ENCODE measurements around the gene SAMD4A.

SAMD4A gene

GRCh38 chr14:54777395-54777794, 210.5 kb downstream of the SAMD4A start:
- H3K9me3 ChIP-seq = no peaks in the 10 kb centered on the region
- H3K4me1 ChIP-seq (ENCODE audit: control insufficient read depth in 1 of 2, insufficient read depth in 1 of 2, low read depth in 1 of 2, low read length in 1 of 2) = peaks cover 5 to 9% of the 10 kb centered on the region in 2 experiments
- H3K36me3 ChIP-seq = no peaks in the 10 kb centered on the region
- TF ChIP-seq CTCF (IDR thresholded peaks at IDR 0.05) = no peak
- H3K4me3 ChIP-seq (ENCODE audit: low read depth in 1 of 2, low read length in 1 of 2) = no peak overlapping the region
- peaks cover 63% of the 10 kb centered on the region for H3K27me3 ChIP-seq
- no peak overlapping the region for H3K27ac ChIP-seq

GRCh38 chr14:54778618-54779345, 211.9 kb downstream of the SAMD4A start:
- Histone ChIP-seq H3K27ac (no peak overlapping the region), H3K27me3 (peaks cover 49% of the 10 kb centered on the region), H3K36me3 (no peaks in the 10 kb centered on the region), H3K4me3 (ENCODE audit: low read depth in 1 of 2, low read length in 1 of 2) (no peak overlapping the region), H3K4me1 (ENCODE audit: control insufficient read depth in 1 of 2, insufficient read depth in 1 of 2, low read depth in 1 of 2, low read length in 1 of 2) (peaks cover 5 to 18% of the 10 kb centered on the region in 2 experiments), H3K9me3 (no peaks in the 10 kb centered on the region)
- no peak for TF ChIP-seq CTCF (IDR thresholded peaks at IDR 0.05)

- H3K9me3 ChIP-seq = no peaks in the 10 kb centered on the region
- no peaks in the 10 kb centered on the region for H3K36me3 ChIP-seq
- no peak overlapping the region for H3K27ac ChIP-seq
- H3K4me3 ChIP-seq (ENCODE audit: low read depth in 1 of 2, low read length in 1 of 2) = no peak overlapping the region
- TF ChIP-seq CTCF (IDR thresholded peaks at IDR 0.05) = no peak
- peaks cover 28% of the 10 kb centered on the region for H3K27me3 ChIP-seq
- peaks cover 4 to 17% of the 10 kb centered on the region in 2 experiments for H3K4me1 ChIP-seq (ENCODE audit: control insufficient read depth in 1 of 2, insufficient read depth in 1 of 2, low read depth in 1 of 2, low read length in 1 of 2)
These were observed 214.2 kb downstream of the SAMD4A start for GRCh38 chr14:54781080-54781479.

- no peaks in the 10 kb centered on the region for H3K36me3 ChIP-seq
These were observed 215.2 kb downstream of the SAMD4A start for GRCh38 chr14:54781961-54782750.

More at GRCh38 chr14:54781961-54782750, 215.2 kb downstream of the SAMD4A start:
- Histone ChIP-seq H3K27me3 (peaks cover 17% of the 10 kb centered on the region), H3K27ac (peak overlapping the region; percentile 47), H3K9me3 (no peaks in the 10 kb centered on the region), H3K4me3 (ENCODE audit: low read depth in 1 of 2, low read length in 1 of 2) (no peak overlapping the region), H3K4me1 (ENCODE audit: control insufficient read depth in 1 of 2, insufficient read depth in 1 of 2, low read depth in 1 of 2, low read length in 1 of 2) (peaks cover 0 to 10% of the 10 kb centered on the region in 2 experiments)
- TF ChIP-seq CTCF (IDR thresholded peaks at IDR 0.05) = no peak
